Lung (tissue), 12 donors: Measurements from ENCODE around the gene VWA5B1. TPM values are rescaled to one million over a fixed set of nuclear protein-coding genes. Genes with fewer than 3 reads are reported as not detected.

Experiments used
- ATAC-seq: fragments of 200-7000 bp; cut with Tn5 transposase; one replicate; pipeline ENCODE4 v1.9.1; 2020; ENCODE audit warnings: moderate number of reproducible peaks; ENCODE audit not compliant: insufficient read depth, low FRiP score
- DNase-seq, 3 donors: peaks; one replicate each; pipeline ENCODE4 v3.0.0-alpha.2; 2013 to 2017
- H3K27ac ChIP-seq, 2 donors: one replicate each; pipeline ENCODE4 v1.5.1; 2013; ENCODE audit warnings: mild to moderate bottlenecking in 2 of 2, moderate library complexity in 2 of 2, control low read depth in 1 of 2, inconsistent platforms in 1 of 2, low read depth in 1 of 2, low read length in 1 of 2
- H3K27me3 ChIP-seq, 3 donors: one replicate each; pipeline ENCODE4 v1.5.1; 2013; ENCODE audit warnings: low read length in 2 of 3; ENCODE audit not compliant: control insufficient read depth in 3 of 3, insufficient read depth in 3 of 3
- H3K36me3 ChIP-seq, 4 donors: one replicate each; pipeline ENCODE4 v1.5.1; 2013; ENCODE audit warnings: low read length in 4 of 4, mild to moderate bottlenecking in 1 of 4, moderate library complexity in 1 of 4; ENCODE audit not compliant: control insufficient read depth in 4 of 4, insufficient read depth in 4 of 4
- H3K4me1 ChIP-seq, 5 donors: one replicate each; pipeline ENCODE4 v1.5.1; 2013; ENCODE audit warnings: low read length in 5 of 5, mild to moderate bottlenecking in 2 of 5, moderate library complexity in 1 of 5; ENCODE audit not compliant: control insufficient read depth in 5 of 5, insufficient read depth in 5 of 5
- H3K4me3 ChIP-seq: one replicate; pipeline ENCODE4 v1.5.1; 2013; ENCODE audit warnings: mild to moderate bottlenecking, control low read depth, moderate library complexity
- H3K9ac ChIP-seq, 2 donors: one replicate each; pipeline ENCODE4 v1.5.1; 2013; ENCODE audit warnings: low read length in 2 of 2, control low read depth in 1 of 2; ENCODE audit not compliant: insufficient read depth in 1 of 2
- H3K9me3 ChIP-seq, 4 donors: one replicate each; pipeline ENCODE4 v1.5.1; 2013; ENCODE audit warnings: low read length in 3 of 4, mild to moderate bottlenecking in 1 of 4, moderate library complexity in 1 of 4; ENCODE audit not compliant: control insufficient read depth in 4 of 4, insufficient read depth in 3 of 4
- CTCF ChIP-seq: IDR thresholded peaks from 2 replicates; pipeline ENCODE4 v1.5.1; 2012; ENCODE audit warnings: mild to moderate bottlenecking; ENCODE audit errors: control extremely low read depth, extremely low read depth
- WGBS, 2 donors: extraction: QIAGEN DNeasy Blood & Tissue Kit; methylation state at CpG; one replicate each; pipeline ENCODE4 v1.1.7; 2013; 5-methylcytosine and 5-hydroxymethylcytosine counted together
- polyA plus RNA-seq, 2 donors: library from polyadenylated mRNA; stranded (reverse); fragments of 200-250 nt; gene quantifications; one replicate each; pipeline ENCODE4 v1.2.1, GENCODE V29; 2013
- total RNA-seq, 2 donors: library from RNA; depleted of rRNA in 1 of 2; stranded (reverse); fragments of >200 nt in 1 of 2; gene quantifications; one replicate each; pipeline ENCODE4 v1.2.1, GENCODE V29; 2014 to 2021
- donor health status: control.
- donor health status: control.
- donor health status: Bipolar disorder and iron deficiency.
- donor health status: healthy.
- donor health status: DM: yes; HTN: yes; CAD: no.

VWA5B1 gene
- total and polyA plus RNA-seq, 4 donors, result 0.02 to 0.40 (median 0.26) TPM

- 67 to 70% methylated on average over 8 of the region's 8 CpGs for WGBS, 2 donors
- Histone ChIP-seq H3K27ac (no peak overlapping the region), H3K27me3 (peaks cover 0 to 32% (median 0%) of the 10 kb centered on the region in 3 donors), H3K4me1 (peaks cover 0 to 6% (median 0%) of the 10 kb centered on the region in 5 donors), H3K4me3 (no peak overlapping the region), H3K9me3 (peaks cover 0 to 3% (median 0%) of the 10 kb centered on the region in 4 donors), H3K9ac (no peak overlapping the region), H3K36me3 (no peaks in the 10 kb centered on the region)
- ATAC-seq (no peak), DNase-seq (no peak)
- no peak for TF ChIP-seq CTCF
Measured at GRCh38 chr1:20403423-20404145, 112.9 kb downstream of the VWA5B1 start.

GRCh38 chr1:20404466-20404865 is 113.8 kb downstream of the VWA5B1 start:
- no peak overlapping the region for H3K27ac ChIP-seq
- peaks cover 0 to 36% (median 0%) of the 10 kb centered on the region in 3 donors for H3K27me3 ChIP-seq
- DNase-seq (no peak), ATAC-seq (no peak)
- peaks cover 0 to 1% (median 0%) of the 10 kb centered on the region in 4 donors for H3K9me3 ChIP-seq
- H3K4me1 ChIP-seq, result peaks cover 0 to 6% (median 0%) of the 10 kb centered on the region in 5 donors
- H3K9ac ChIP-seq, result no peak overlapping the region
- no peaks in the 10 kb centered on the region for H3K36me3 ChIP-seq
- TF ChIP-seq CTCF, result no peak
- no peak overlapping the region for H3K4me3 ChIP-seq
- WGBS, 2 donors, result 38 to 40% methylated on average over 9 of the region's 9 CpGs

Other genes starting within 250 kb of the VWA5B1 start
- gene PLA2G5, start 220.7 kb upstream of the VWA5B1 start, total RNA-seq, result 1 to 10 TPM; 1.1 to 6.5 TPM
- gene PLA2G5, start 220.7 kb upstream of the VWA5B1 start, polyA plus RNA-seq, result 1 to 10 TPM; 1.4 to 3.8 TPM
- gene PLA2G2D, start 171.3 kb upstream of the VWA5B1 start, total RNA-seq, result under 1 TPM in 1 of 2 donors, not detected in 1; 0.57 TPM
- under 1 TPM; 0.06 TPM for gene PLA2G2D, start 171.3 kb upstream of the VWA5B1 start, polyA plus RNA-seq
- not detected for gene PLA2G2F, start 151.6 kb upstream of the VWA5B1 start, total RNA-seq
- not detected for gene PLA2G2F, start 151.6 kb upstream of the VWA5B1 start, polyA plus RNA-seq
- gene UBXN10, start 104.8 kb upstream of the VWA5B1 start, total RNA-seq, result 10 to 100 TPM; 19.2 to 19.7 TPM
- gene UBXN10, start 104.8 kb upstream of the VWA5B1 start, polyA plus RNA-seq, result 1 to 10 TPM; 2.5 to 5.3 TPM
- gene PLA2G2C, start 104.4 kb upstream of the VWA5B1 start, total RNA-seq, result under 1 TPM in 1 of 2 donors, not detected in 1; 0.09 TPM
- not detected for gene PLA2G2C, start 104.4 kb upstream of the VWA5B1 start, polyA plus RNA-seq
- gene CAMK2N1, start 195.3 kb downstream of the VWA5B1 start, total RNA-seq, result 10 to 100 TPM; 32.5 to 44.3 TPM
- 10 to 100 TPM in 1 of 2 donors, 1 to 10 TPM in 1; 6.5 to 24.0 TPM for gene CAMK2N1, start 195.3 kb downstream of the VWA5B1 start, polyA plus RNA-seq
- 10 to 100 TPM; 21.5 to 32.6 TPM for gene MUL1, start 217.3 kb downstream of the VWA5B1 start, total RNA-seq
- gene MUL1, start 217.3 kb downstream of the VWA5B1 start, polyA plus RNA-seq, result 10 to 100 TPM in 1 of 2 donors, 1 to 10 TPM in 1; 6.0 to 27.7 TPM